ENCODE data around the gene TMEM126B. TPM values are rescaled to one million over a fixed set of nuclear protein-coding genes. Genes with fewer than 3 reads are reported as not detected.

TMEM126B gene
- total and polyA plus RNA-seq, 12 donors = 44.3 to 137 (median 53.3) TPM

DNA sequence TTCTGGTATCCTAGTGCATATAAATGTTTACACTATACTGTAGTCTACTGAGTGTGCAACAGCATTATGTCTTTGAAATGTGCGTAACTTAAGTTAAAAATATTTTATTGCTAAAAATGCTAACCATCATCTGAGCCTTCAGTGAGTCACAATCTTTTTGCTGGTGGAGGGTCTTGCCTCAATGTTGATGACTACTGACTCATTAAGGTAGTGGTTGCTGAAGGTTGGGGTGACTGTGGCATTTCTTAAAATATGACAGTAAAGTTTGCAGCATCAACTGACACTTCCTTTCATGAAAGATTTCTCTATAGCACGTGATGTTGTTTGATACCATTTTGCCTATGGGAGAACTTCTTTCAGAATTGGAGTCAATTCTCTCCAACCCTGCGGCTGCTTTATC lies 45.0 kb downstream of the TMEM126B start:
- no peak overlapping the region for H3K27ac ChIP-seq
- DNase-seq (no peak), ATAC-seq (no peak)
- WGBS, 2 donors = 88 to 92% methylated on average over 3 of the region's 3 CpGs
- H3K4me1 ChIP-seq = no peaks in the 10 kb centered on the region
- H3K4me3 ChIP-seq = no peak overlapping the region
- peaks cover 0 to 9% (median 0%) of the 10 kb centered on the region in 11 donors for H3K9me3 ChIP-seq
- intact Hi-C loops (cut with DNase I) = no loop called here
- no peaks in the 10 kb centered on the region for H3K27me3 ChIP-seq
- TF ChIP-seq, protein P1, sequence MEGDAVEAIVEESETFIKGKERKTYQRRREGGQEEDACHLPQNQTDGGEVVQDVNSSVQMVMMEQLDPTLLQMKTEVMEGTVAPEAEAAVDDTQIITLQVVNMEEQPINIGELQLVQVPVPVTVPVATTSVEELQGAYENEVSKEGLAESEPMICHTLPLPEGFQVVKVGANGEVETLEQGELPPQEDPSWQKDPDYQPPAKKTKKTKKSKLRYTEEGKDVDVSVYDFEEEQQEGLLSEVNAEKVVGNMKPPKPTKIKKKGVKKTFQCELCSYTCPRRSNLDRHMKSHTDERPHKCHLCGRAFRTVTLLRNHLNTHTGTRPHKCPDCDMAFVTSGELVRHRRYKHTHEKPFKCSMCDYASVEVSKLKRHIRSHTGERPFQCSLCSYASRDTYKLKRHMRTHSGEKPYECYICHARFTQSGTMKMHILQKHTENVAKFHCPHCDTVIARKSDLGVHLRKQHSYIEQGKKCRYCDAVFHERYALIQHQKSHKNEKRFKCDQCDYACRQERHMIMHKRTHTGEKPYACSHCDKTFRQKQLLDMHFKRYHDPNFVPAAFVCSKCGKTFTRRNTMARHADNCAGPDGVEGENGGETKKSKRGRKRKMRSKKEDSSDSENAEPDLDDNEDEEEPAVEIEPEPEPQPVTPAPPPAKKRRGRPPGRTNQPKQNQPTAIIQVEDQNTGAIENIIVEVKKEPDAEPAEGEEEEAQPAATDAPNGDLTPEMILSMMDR (IDR thresholded peaks at IDR 0.05) = no peak
- H3K36me3 ChIP-seq = no peaks in the 10 kb centered on the region

GRCh38 chr11:85679576-85679975 lies 51.2 kb downstream of the TMEM126B start:
- peaks cover 0 to 2% (median 0%) of the 10 kb centered on the region in 11 donors for H3K9me3 ChIP-seq
- no peaks in the 10 kb centered on the region for H3K27me3 ChIP-seq
- intact Hi-C loops (cut with DNase I) = no loop called here
- no peak overlapping the region for H3K27ac ChIP-seq
- 68 to 75% methylated on average over 4 of the region's 4 CpGs for WGBS, 2 donors
- H3K4me3 ChIP-seq = no peak overlapping the region
- H3K36me3 ChIP-seq = no peaks in the 10 kb centered on the region
- TF ChIP-seq, protein P1 (IDR thresholded peaks at IDR 0.05) = no peak
- peaks cover 0 to 26% (median 7%) of the 10 kb centered on the region in 9 donors for H3K4me1 ChIP-seq
- ATAC-seq (no peak), DNase-seq (no peak)

- intact Hi-C loops (cut with DNase I) = no loop called here
- Histone ChIP-seq H3K4me1 (peaks cover 0 to 38% (median 9%) of the 10 kb centered on the region in 9 donors), H3K9me3 (no peaks in the 10 kb centered on the region)
These were observed 52.5 kb downstream of the TMEM126B start for GRCh38 chr11:85680897-85681296.

GRCh38 chr11:85682330-85683305 lies 54.2 kb downstream of the TMEM126B start:
- H3K27ac ChIP-seq = peak overlapping the region in 8 of 10 donors; percentile 3 to 70 (median 44)
- peaks cover 0 to 45% (median 16%) of the 10 kb centered on the region in 9 donors for H3K4me1 ChIP-seq
- H3K9me3 ChIP-seq = no peaks in the 10 kb centered on the region
- H3K4me3 ChIP-seq = peak overlapping the region; percentile 53 to 68 (median 62)
- TF ChIP-seq, protein P1 (IDR thresholded peaks at IDR 0.05) = no peak
- WGBS, 2 donors = 19 to 23% methylated on average over 43 of the region's 43 CpGs
- DNase-seq (peak; percentile 72 to 84), ATAC-seq (peak in 7 of 8 donors; percentile 50 to 84 (median 75))
- intact Hi-C loops (cut with DNase I) = no loop called here
- H3K27me3 ChIP-seq = no peaks in the 10 kb centered on the region
- no peaks in the 10 kb centered on the region for H3K36me3 ChIP-seq

More at GRCh38 chr11:85680897-85681296, 52.5 kb downstream of the TMEM126B start:
- Histone ChIP-seq H3K36me3 (no peaks in the 10 kb centered on the region), H3K4me3 (no peak overlapping the region), H3K27ac (no peak overlapping the region), H3K27me3 (no peaks in the 10 kb centered on the region)
- DNase-seq = no peak
- TF ChIP-seq, protein P1 (IDR thresholded peaks at IDR 0.05) = no peak
- ATAC-seq = no peak
- WGBS, 2 donors = 71 to 75% methylated on average over 1 of the region's 1 CpG
